Activated naive CD8-positive, alpha-beta T cell treated with anti-CD3 and anti-CD28 coated beads for 36 hours (primary cell): Measurements from ENCODE around the gene BNIP1. TPM values are rescaled to one million over a fixed set of nuclear protein-coding genes. Genes with fewer than 3 reads are reported as not detected.
"Not testable (repeated sequence)": the region's sequence is repeated elsewhere in the genome, so short reads cannot be mapped to it uniquely, and the experiment has no call there.

Experiments
- DNase-seq: peaks from one replicate; pipeline ENCODE4 v3.0.0; 2021
- H3K27ac Mint-ChIP-seq: one replicate; pipeline ENCODE4 v1.8.0; 2022; ENCODE audit warnings: mild to moderate bottlenecking, moderate library complexity, mixed read lengths
- H3K27me3 Mint-ChIP-seq: one replicate; pipeline ENCODE4 v1.8.0; 2022; ENCODE audit warnings: mild to moderate bottlenecking, mixed read lengths
- H3K36me3 Mint-ChIP-seq: one replicate; pipeline ENCODE4 v1.8.0; 2021; ENCODE audit warnings: mild to moderate bottlenecking, mixed read lengths
- H3K4me1 Mint-ChIP-seq: one replicate; pipeline ENCODE4 v1.8.0; 2021; ENCODE audit warnings: mixed read lengths
- H3K4me3 Mint-ChIP-seq: one replicate; pipeline ENCODE4 v1.8.0; 2022; ENCODE audit warnings: mild to moderate bottlenecking, moderate library complexity, mixed read lengths
- H3K9me3 Mint-ChIP-seq: one replicate; pipeline ENCODE4 v1.8.0; 2022; ENCODE audit warnings: mixed read lengths
- total RNA-seq, 2 experiments: library from RNA; stranded (reverse); gene quantifications; one replicate each; pipeline ENCODE4 v1.2.3, GENCODE V29; 2021

Gene BNIP1
- total RNA-seq, 2 experiments from 2014 or later: 27.4 to 29.4 TPM

- H3K9me3 Mint-ChIP-seq: no peaks in the 10 kb centered on the region
- no peak overlapping the region for H3K4me3 Mint-ChIP-seq
- no peaks in the 10 kb centered on the region for H3K4me1 Mint-ChIP-seq
- H3K27me3 Mint-ChIP-seq: no peaks in the 10 kb centered on the region
- H3K36me3 Mint-ChIP-seq: peaks cover 23% of the 10 kb centered on the region
- no peak for DNase-seq
- H3K27ac Mint-ChIP-seq: no peak overlapping the region
These were observed 8.2 kb downstream of the BNIP1 start for GRCh38 chr5:173152547-173152946.

GRCh38 chr5:173153842-173154241 lies 9.5 kb downstream of the BNIP1 start:
- H3K36me3 Mint-ChIP-seq: peaks cover 20% of the 10 kb centered on the region
- no peaks in the 10 kb centered on the region for H3K27me3 Mint-ChIP-seq
- no peaks in the 10 kb centered on the region for H3K9me3 Mint-ChIP-seq
- no peak overlapping the region for H3K27ac Mint-ChIP-seq
- no peak for DNase-seq
- no peak overlapping the region for H3K4me3 Mint-ChIP-seq
- no peaks in the 10 kb centered on the region for H3K4me1 Mint-ChIP-seq

GRCh38 chr5:173154619-173155018 lies 10.3 kb downstream of the BNIP1 start:
- H3K4me3 Mint-ChIP-seq, H3K9me3 Mint-ChIP-seq, DNase-seq, H3K4me1 Mint-ChIP-seq, H3K27ac Mint-ChIP-seq, H3K27me3 Mint-ChIP-seq: not testable (repeated sequence)
- peaks cover 14% of the 10 kb centered on the region for H3K36me3 Mint-ChIP-seq

GRCh38 chr5:173155912-173156311 lies 11.6 kb downstream of the BNIP1 start:
- no peaks in the 10 kb centered on the region for H3K27me3 Mint-ChIP-seq
- H3K9me3 Mint-ChIP-seq: no peaks in the 10 kb centered on the region
- no peak overlapping the region for H3K27ac Mint-ChIP-seq
- peaks cover 13% of the 10 kb centered on the region for H3K36me3 Mint-ChIP-seq
- no peak for DNase-seq
- H3K4me1 Mint-ChIP-seq: no peaks in the 10 kb centered on the region
- no peak overlapping the region for H3K4me3 Mint-ChIP-seq

GRCh38 chr5:173158366-173158765 lies 14.0 kb downstream of the BNIP1 start:
- Mint-ChIP-seq H3K36me3 (peaks cover 14% of the 10 kb centered on the region), H3K4me1 (no peaks in the 10 kb centered on the region), H3K27ac (no peak overlapping the region), H3K27me3 (no peaks in the 10 kb centered on the region), H3K4me3 (no peak overlapping the region), H3K9me3 (no peaks in the 10 kb centered on the region)
- no peak for DNase-seq

GRCh38 chr5:173159256-173159655 lies 14.9 kb downstream of the BNIP1 start:
- Mint-ChIP-seq H3K4me1 (no peaks in the 10 kb centered on the region), H3K36me3 (peaks cover 15% of the 10 kb centered on the region), H3K4me3 (no peak overlapping the region), H3K27ac (no peak overlapping the region), H3K27me3 (no peaks in the 10 kb centered on the region), H3K9me3 (no peaks in the 10 kb centered on the region)
- no peak for DNase-seq

GRCh38 chr5:173161148-173161547 lies 16.8 kb downstream of the BNIP1 start:
- Mint-ChIP-seq H3K4me1 (no peaks in the 10 kb centered on the region), H3K27ac (no peak overlapping the region), H3K36me3 (peaks cover 13% of the 10 kb centered on the region), H3K9me3 (no peaks in the 10 kb centered on the region), H3K27me3 (no peaks in the 10 kb centered on the region), H3K4me3 (no peak overlapping the region)
- no peak for DNase-seq

- Mint-ChIP-seq H3K36me3 (peaks cover 10% of the 10 kb centered on the region), H3K27ac (no peak overlapping the region), H3K4me3 (no peak overlapping the region), H3K4me1 (no peaks in the 10 kb centered on the region), H3K9me3 (no peaks in the 10 kb centered on the region), H3K27me3 (no peaks in the 10 kb centered on the region)
- DNase-seq: no peak
These were observed 18.9 kb downstream of the BNIP1 start for GRCh38 chr5:173163219-173163618.

- no peak overlapping the region for H3K4me3 Mint-ChIP-seq
- H3K9me3 Mint-ChIP-seq: no peaks in the 10 kb centered on the region
- H3K36me3 Mint-ChIP-seq: peaks cover 9% of the 10 kb centered on the region
- no peak for DNase-seq
- H3K27ac Mint-ChIP-seq: no peak overlapping the region
- H3K27me3 Mint-ChIP-seq: no peaks in the 10 kb centered on the region
- H3K4me1 Mint-ChIP-seq: no peaks in the 10 kb centered on the region
These were observed 21.1 kb downstream of the BNIP1 start for GRCh38 chr5:173165177-173166016.

GRCh38 chr5:173172166-173172565 lies 27.8 kb downstream of the BNIP1 start:
- Mint-ChIP-seq H3K36me3 (no peaks in the 10 kb centered on the region), H3K4me3 (no peak overlapping the region), H3K9me3 (no peaks in the 10 kb centered on the region), H3K4me1 (no peaks in the 10 kb centered on the region), H3K27ac (no peak overlapping the region), H3K27me3 (no peaks in the 10 kb centered on the region)
- no peak for DNase-seq

- H3K9me3 Mint-ChIP-seq: peaks cover 4% of the 10 kb centered on the region
- no peak overlapping the region for H3K27ac Mint-ChIP-seq
- no peaks in the 10 kb centered on the region for H3K4me1 Mint-ChIP-seq
- peaks cover 3% of the 10 kb centered on the region for H3K36me3 Mint-ChIP-seq
- H3K4me3 Mint-ChIP-seq: no peak overlapping the region
- no peak for DNase-seq
- H3K27me3 Mint-ChIP-seq: no peaks in the 10 kb centered on the region
These were observed 31.2 kb downstream of the BNIP1 start for GRCh38 chr5:173175523-173175922.

- H3K4me3 Mint-ChIP-seq: no peak overlapping the region
- H3K4me1 Mint-ChIP-seq: no peaks in the 10 kb centered on the region
- H3K27me3 Mint-ChIP-seq: no peaks in the 10 kb centered on the region
- H3K9me3 Mint-ChIP-seq: peaks cover 6% of the 10 kb centered on the region
- peaks cover 3% of the 10 kb centered on the region for H3K36me3 Mint-ChIP-seq
- H3K27ac Mint-ChIP-seq: no peak overlapping the region
- no peak for DNase-seq
These were observed 34.1 kb downstream of the BNIP1 start for GRCh38 chr5:173178369-173178910.

- peaks cover 3% of the 10 kb centered on the region for H3K36me3 Mint-ChIP-seq
- no peaks in the 10 kb centered on the region for H3K4me1 Mint-ChIP-seq
- peaks cover 6% of the 10 kb centered on the region for H3K9me3 Mint-ChIP-seq
- no peak overlapping the region for H3K27ac Mint-ChIP-seq
- H3K27me3 Mint-ChIP-seq: no peaks in the 10 kb centered on the region
- H3K4me3 Mint-ChIP-seq: no peak overlapping the region
- no peak for DNase-seq
These were observed 36.0 kb downstream of the BNIP1 start for GRCh38 chr5:173180331-173180730.

GRCh38 chr5:173187054-173187743 lies 42.9 kb downstream of the BNIP1 start:
- H3K27me3 Mint-ChIP-seq: no peaks in the 10 kb centered on the region
- no peaks in the 10 kb centered on the region for H3K36me3 Mint-ChIP-seq
- H3K9me3 Mint-ChIP-seq: no peaks in the 10 kb centered on the region
- no peaks in the 10 kb centered on the region for H3K4me1 Mint-ChIP-seq
- H3K4me3 Mint-ChIP-seq: no peak overlapping the region
- H3K27ac Mint-ChIP-seq: no peak overlapping the region
- peak; percentile 10 for DNase-seq

GRCh38 chr5:173188280-173188679 lies 43.9 kb downstream of the BNIP1 start:
- no peaks in the 10 kb centered on the region for H3K9me3 Mint-ChIP-seq

More at GRCh38 chr5:173188280-173188679, 43.9 kb downstream of the BNIP1 start:
- Mint-ChIP-seq H3K36me3 (no peaks in the 10 kb centered on the region), H3K27ac (no peak overlapping the region), H3K4me3 (no peak overlapping the region), H3K27me3 (no peaks in the 10 kb centered on the region), H3K4me1 (no peaks in the 10 kb centered on the region)
- no peak for DNase-seq
